Tibial nerve (tissue), 4 donors: Measurements from ENCODE around the gene NPAS1. TPM values are rescaled to one million over a fixed set of nuclear protein-coding genes. Genes with fewer than 3 reads are reported as not detected.

ENCODE experiments used
- DNase-seq, 2 donors: peaks; one replicate each; pipeline ENCODE4 v3.0.0-alpha.2; 2019; ENCODE audit warnings: low spot score in 2 of 2
- H3K27ac ChIP-seq, 4 donors: fragments of 200-600 bp; sonication (generic) in 3 of 4; one replicate each; pipeline ENCODE4 v1.5.1; 2017 to 2019; ENCODE audit warnings: mild to moderate bottlenecking in 1 of 4
- H3K27me3 ChIP-seq, 2 donors: fragments of 200-600 bp; sonication (generic) in 1 of 2; one replicate each; pipeline versions ENCODE4 v1.5.1 to v1.6.0; 2017 to 2019
- H3K36me3 ChIP-seq, 3 donors: fragments of 200-600 bp; sonication (generic); one replicate each; pipeline ENCODE4 v1.5.1; 2018 to 2019
- H3K4me1 ChIP-seq, 4 donors: fragments of 200-600 bp; sonication (generic) in 3 of 4; one replicate each; pipeline ENCODE4 v1.5.1; 2017 to 2019
- H3K4me3 ChIP-seq, 4 donors: fragments of 200-600 bp; sonication (generic) in 3 of 4; one replicate each; pipeline ENCODE4 v1.5.1; 2017 to 2019; ENCODE audit warnings: mild to moderate bottlenecking in 1 of 4, moderate library complexity in 1 of 4
- H3K9me3 ChIP-seq, 4 donors: fragments of 200-600 bp; sonication (generic) in 3 of 4; one replicate each; pipeline ENCODE4 v1.5.1; 2017 to 2019
- CTCF ChIP-seq, 5 experiments: fragments of 200-600 bp in 3 of 5; fragments of 450-650 bp in 2 of 5; sonication (generic) in 3 of 5; IDR thresholded peaks; one replicate each; pipeline ENCODE4 v1.5.1; 2016 to 2019; ENCODE audit warnings: antibody characterized with exemption in 5 of 5, mild to moderate bottlenecking in 3 of 5, moderate library complexity in 2 of 5
- EP300 ChIP-seq, 2 donors: sonication (generic); formaldehyde crosslinking; IDR thresholded peaks; one replicate each; pipeline ENCODE4 v1.6.1; 2017; ENCODE audit warnings: antibody characterized with exemption in 2 of 2, mild to moderate bottlenecking in 1 of 2
- POLR2A ChIP-seq, 2 donors: fragments of 450-650 bp; IDR thresholded peaks; one replicate each; pipeline ENCODE4 v1.6.1; 2017; ENCODE audit warnings: antibody characterized with exemption in 2 of 2, mild to moderate bottlenecking in 2 of 2, moderate library complexity in 2 of 2
- WGBS, 2 donors: methylation state at CpG; one replicate each; pipeline ENCODE4 v1.1.5; 2018; 5-methylcytosine and 5-hydroxymethylcytosine counted together
- total RNA-seq, 4 donors: library from RNA; depleted of rRNA; stranded (reverse); fragments of >200 nt; gene quantifications; one replicate each; pipeline ENCODE4 v1.1.0, GENCODE V29; 2016

The NPAS1 gene
- total RNA-seq, 4 donors from 2014 or later: 0.39 to 0.42 TPM; not detected in 2

- Histone ChIP-seq H3K9me3 (no peaks in the 10 kb centered on the region), H3K27ac (no peak overlapping the region), H3K27me3 (peaks cover 0 to 71% of the 10 kb centered on the region in 2 donors), H3K4me3 (no peak overlapping the region), H3K36me3 (no peaks in the 10 kb centered on the region), H3K4me1 (peaks cover 0 to 42% (median 17%) of the 10 kb centered on the region in 4 donors)
- DNase-seq: no peak
- no peak for TF ChIP-seq POLR2A (IDR thresholded peaks at IDR 0.05)
- TF ChIP-seq EP300 (IDR thresholded peaks at IDR 0.05): no peak
- 8 to 17% methylated on average over 33 of the region's 33 CpGs for WGBS, 2 donors
Observed at GRCh38 chr19:47022541-47023447, 3.2 kb downstream of the NPAS1 start.

- no peaks in the 10 kb centered on the region for H3K9me3 ChIP-seq
- 36 to 37% methylated on average over 7 of the region's 7 CpGs for WGBS, 2 donors
- H3K27me3 ChIP-seq: peaks cover 0 to 77% of the 10 kb centered on the region in 2 donors
- no peak overlapping the region for H3K27ac ChIP-seq
- no peak for DNase-seq
- TF ChIP-seq EP300 (IDR thresholded peaks at IDR 0.05) (no peak), CTCF (IDR thresholded peaks at IDR 0.05) (no peak), POLR2A (IDR thresholded peaks at IDR 0.05) (no peak)
- peaks cover 0 to 45% (median 17%) of the 10 kb centered on the region in 4 donors for H3K4me1 ChIP-seq
- no peaks in the 10 kb centered on the region for H3K36me3 ChIP-seq
- no peak overlapping the region for H3K4me3 ChIP-seq
Observed at GRCh38 chr19:47023448-47023794, 3.8 kb downstream of the NPAS1 start.

- H3K4me3 ChIP-seq: no peak overlapping the region
- no peak for TF ChIP-seq CTCF (IDR thresholded peaks at IDR 0.05)
- DNase-seq: no peak
- peaks cover 0 to 42% (median 17%) of the 10 kb centered on the region in 4 donors for H3K4me1 ChIP-seq
- no peaks in the 10 kb centered on the region for H3K9me3 ChIP-seq
- no peaks in the 10 kb centered on the region for H3K36me3 ChIP-seq
- H3K27me3 ChIP-seq: peaks cover 0 to 88% of the 10 kb centered on the region in 2 donors
- no peak overlapping the region for H3K27ac ChIP-seq
- 76 to 86% methylated on average over 5 of the region's 5 CpGs for WGBS, 2 donors
Observed at GRCh38 chr19:47024502-47024901, 4.9 kb downstream of the NPAS1 start.

- Histone ChIP-seq H3K4me1 (peaks cover 0 to 26% (median 6%) of the 10 kb centered on the region in 4 donors), H3K27ac (no peak overlapping the region), H3K9me3 (no peaks in the 10 kb centered on the region), H3K27me3 (peaks cover 0 to 92% of the 10 kb centered on the region in 2 donors), H3K4me3 (no peak overlapping the region), H3K36me3 (no peaks in the 10 kb centered on the region)
- WGBS, 2 donors: 83 to 89% methylated on average over 2 of the region's 2 CpGs
- DNase-seq: no peak
- no peak for TF ChIP-seq POLR2A (IDR thresholded peaks at IDR 0.05)
- TF ChIP-seq CTCF (IDR thresholded peaks at IDR 0.05): no peak
- no peak for TF ChIP-seq EP300 (IDR thresholded peaks at IDR 0.05)
Observed at GRCh38 chr19:47026156-47026555, 6.5 kb downstream of the NPAS1 start.

- H3K4me3 ChIP-seq: no peak overlapping the region
- TF ChIP-seq CTCF (IDR thresholded peaks at IDR 0.05): no peak
- no peak for TF ChIP-seq EP300 (IDR thresholded peaks at IDR 0.05)
- no peak for TF ChIP-seq POLR2A (IDR thresholded peaks at IDR 0.05)
- H3K4me1 ChIP-seq: peaks cover 0 to 18% (median 0%) of the 10 kb centered on the region in 4 donors
- H3K27ac ChIP-seq: no peak overlapping the region
- WGBS, 2 donors: 89% methylated on average over 8 of the region's 8 CpGs
- H3K27me3 ChIP-seq: peaks cover 0 to 90% of the 10 kb centered on the region in 2 donors
- no peak for DNase-seq
- no peaks in the 10 kb centered on the region for H3K9me3 ChIP-seq
- H3K36me3 ChIP-seq: no peaks in the 10 kb centered on the region
Observed at GRCh38 chr19:47026889-47027288, 7.3 kb downstream of the NPAS1 start.
